Breast epithelium (tissue), 4 donors: Measurements from ENCODE around the gene CAMK2A. TPM values are rescaled to one million over a fixed set of nuclear protein-coding genes. Genes with fewer than 3 reads are reported as not detected.

ENCODE experiments used
- DNase-seq, 2 donors: peaks; one replicate each; pipeline ENCODE4 v3.0.0-alpha.2; 2019; ENCODE audit warnings: low spot score in 2 of 2
- H3K27ac ChIP-seq, 2 donors: fragments of 200-600 bp; sonication (generic) in 1 of 2; one replicate each; pipeline ENCODE4 v1.5.1; 2016 to 2019; ENCODE audit warnings: mild to moderate bottlenecking in 1 of 2
- H3K27me3 ChIP-seq, 2 donors: fragments of 200-600 bp; sonication (generic) in 1 of 2; one replicate each; pipeline versions ENCODE4 v1.5.1 to v1.6.0; 2017 to 2019; ENCODE audit warnings: control low read depth in 1 of 2, mild to moderate bottlenecking in 1 of 2
- H3K36me3 ChIP-seq: fragments of 200-600 bp; one replicate; pipeline ENCODE4 v1.5.1; 2019
- H3K4me1 ChIP-seq, 2 donors: fragments of 200-600 bp; sonication (generic); one replicate each; pipeline ENCODE4 v1.5.1; 2016 to 2019; ENCODE audit warnings: control low read depth in 1 of 2
- H3K4me3 ChIP-seq, 3 donors: fragments of 200-600 bp; sonication (generic); 1 replicate in 2 of 3; 2 replicates in 1 of 3; pipeline ENCODE4 v1.5.1; 2016 to 2019; ENCODE audit warnings: mild to moderate bottlenecking in 3 of 3, moderate library complexity in 2 of 3
- H3K9me3 ChIP-seq, 2 donors: fragments of 200-600 bp; sonication (generic) in 1 of 2; one replicate each; pipeline ENCODE4 v1.5.1; 2016 to 2019; ENCODE audit warnings: control low read depth in 1 of 2
- CTCF ChIP-seq, 3 donors: fragments of 450-650 bp; IDR thresholded peaks; one replicate each; pipeline ENCODE4 v1.5.1; 2016 to 2017; ENCODE audit warnings: antibody characterized with exemption in 3 of 3, mild to moderate bottlenecking in 3 of 3, moderate library complexity in 3 of 3
- POLR2A ChIP-seq: fragments of 450-650 bp; IDR thresholded peaks from one replicate; pipeline ENCODE4 v1.6.1; 2016; ENCODE audit warnings: antibody characterized with exemption, mild to moderate bottlenecking, moderate library complexity
- POLR2AphosphoS5 ChIP-seq, 3 donors: sonication (generic); formaldehyde crosslinking; IDR thresholded peaks; one replicate each; pipeline ENCODE4 v1.6.1; 2017; ENCODE audit warnings: antibody characterized with exemption in 3 of 3
- intact Hi-C: fragments of 100-400 bp; cut with DNase I; formaldehyde crosslinking; loops from one replicate; pipeline ENCODE4 v1.15.1; 2023; ENCODE audit warnings: low total_unique reads
- total RNA-seq, 3 donors: library from RNA; depleted of rRNA; stranded (reverse); fragments of >200 nt; gene quantifications; one replicate each; pipeline ENCODE4 v1.1.0, GENCODE V29; 2016

CAMK2A gene
- total RNA-seq, 3 donors from 2014 or later = under 0.01 TPM; not detected in 2

DNA sequence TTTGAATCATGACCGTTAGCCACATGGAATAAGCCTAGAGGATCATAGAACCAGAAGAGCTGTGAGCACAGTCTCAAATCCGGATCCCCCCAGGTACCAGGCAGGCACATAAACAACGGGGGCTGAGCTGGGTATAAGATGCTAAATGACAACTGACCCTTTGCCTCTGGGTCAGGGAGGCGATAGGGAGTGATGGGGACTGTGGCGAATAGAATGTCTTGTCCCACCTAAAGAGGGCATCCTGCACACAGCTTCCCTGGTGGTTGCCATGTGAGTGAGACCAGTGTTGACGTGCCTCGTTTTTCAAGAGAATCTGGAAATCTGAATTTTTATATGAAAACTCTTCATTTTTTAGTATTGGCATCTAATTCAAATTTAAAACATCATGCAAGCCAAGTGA is 66.1 kb downstream of the CAMK2A start:
- H3K4me1 ChIP-seq = no peaks in the 10 kb centered on the region
- H3K27ac ChIP-seq = no peak overlapping the region
- no peaks in the 10 kb centered on the region for H3K36me3 ChIP-seq
- H3K27me3 ChIP-seq = no peaks in the 10 kb centered on the region
- no peak overlapping the region for H3K4me3 ChIP-seq
- intact Hi-C loops = loop anchor here (5.0 kb wide), 1 partner anchor 576 kb away; no protein-coding TSS in a partner anchor
- no peaks in the 10 kb centered on the region for H3K9me3 ChIP-seq
- DNase-seq = no peak
- TF ChIP-seq POLR2AphosphoS5 (IDR thresholded peaks at IDR 0.05) (no peak), CTCF (IDR thresholded peaks at IDR 0.05) (no peak), POLR2A (no peak)

DNA sequence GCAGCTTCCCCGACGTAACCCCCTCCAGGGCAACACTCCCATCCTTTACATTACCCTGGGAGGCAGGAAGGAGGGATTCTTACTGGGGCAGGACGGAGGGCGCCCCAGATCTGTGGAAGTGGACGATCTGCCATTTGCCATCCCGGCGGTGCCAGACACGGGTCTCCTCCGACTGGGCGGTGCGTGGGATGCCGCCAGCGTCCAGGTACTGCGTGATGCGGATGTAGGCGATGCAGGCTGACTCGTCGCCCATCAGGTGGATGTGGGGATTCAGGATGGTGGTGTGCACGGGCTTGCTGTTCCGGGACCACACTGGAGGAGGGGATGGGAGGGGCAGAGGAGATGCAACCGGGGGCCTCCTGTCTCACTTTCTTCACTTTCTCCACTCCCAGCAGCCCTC is 66.7 kb downstream of the CAMK2A start:
- Histone ChIP-seq H3K9me3 (no peaks in the 10 kb centered on the region), H3K4me3 (no peak overlapping the region), H3K27me3 (no peaks in the 10 kb centered on the region), H3K4me1 (no peaks in the 10 kb centered on the region), H3K36me3 (no peaks in the 10 kb centered on the region), H3K27ac (no peak overlapping the region)
- intact Hi-C loops = loop anchor here (5.0 kb wide), 1 partner anchor 576 kb away; no protein-coding TSS in a partner anchor
- TF ChIP-seq POLR2A (no peak), CTCF (IDR thresholded peaks at IDR 0.05) (no peak), POLR2AphosphoS5 (IDR thresholded peaks at IDR 0.05) (no peak)
- no peak for DNase-seq

DNA sequence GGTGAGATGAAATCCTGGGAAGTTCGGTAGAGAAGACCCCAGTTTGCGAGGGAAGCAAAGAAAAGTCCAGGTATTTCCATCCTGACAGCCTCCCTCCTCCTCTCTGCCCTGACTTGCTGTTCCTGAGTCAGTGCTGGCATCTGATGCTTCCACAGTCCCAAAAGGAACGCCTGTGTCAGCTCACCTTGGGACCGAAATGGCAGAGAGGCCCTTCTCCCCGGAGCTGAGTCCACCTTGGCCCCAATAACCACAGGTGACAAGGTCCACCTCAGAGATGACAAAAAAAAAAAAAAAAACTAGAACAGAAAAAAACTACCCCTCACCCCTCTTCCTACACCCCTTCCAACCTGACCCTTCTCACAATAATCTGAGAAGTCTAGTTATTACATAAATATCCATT is 68.1 kb downstream of the CAMK2A start:
- no peak overlapping the region for H3K27ac ChIP-seq
- no peaks in the 10 kb centered on the region for H3K9me3 ChIP-seq
- no peak for DNase-seq
- no peaks in the 10 kb centered on the region for H3K36me3 ChIP-seq
- H3K4me3 ChIP-seq = no peak overlapping the region
- H3K4me1 ChIP-seq = no peaks in the 10 kb centered on the region
- TF ChIP-seq CTCF (IDR thresholded peaks at IDR 0.05) (no peak), POLR2A (no peak), POLR2AphosphoS5 (IDR thresholded peaks at IDR 0.05) (no peak)
- intact Hi-C loops = loop anchor here (5.0 kb wide), 1 partner anchor 574 kb away; no protein-coding TSS in a partner anchor
- no peaks in the 10 kb centered on the region for H3K27me3 ChIP-seq

DNA sequence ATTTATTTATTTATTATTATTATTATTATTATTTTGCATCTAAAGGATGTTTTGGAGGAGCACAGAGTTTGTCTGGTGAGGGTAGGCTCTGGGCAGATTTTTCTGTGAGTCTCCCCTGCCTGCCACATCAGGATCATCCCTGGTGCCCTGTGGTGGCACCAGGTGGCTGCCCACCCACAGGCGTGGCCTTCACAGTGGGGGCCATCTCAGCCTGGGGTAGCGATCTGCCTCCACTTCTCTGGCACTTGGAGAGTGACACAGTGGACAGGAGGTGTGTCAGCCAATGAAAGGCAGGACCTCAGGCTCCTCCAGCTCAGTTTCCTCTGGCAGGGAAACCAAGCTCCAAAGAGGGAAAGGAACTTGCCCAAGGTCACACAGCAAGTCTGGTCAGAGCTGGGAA is 69.7 kb downstream of the CAMK2A start:
- DNase-seq = no peak
- H3K27me3 ChIP-seq = no peaks in the 10 kb centered on the region
- TF ChIP-seq POLR2AphosphoS5 (IDR thresholded peaks at IDR 0.05) (no peak), CTCF (IDR thresholded peaks at IDR 0.05) (no peak), POLR2A (no peak)
- no peaks in the 10 kb centered on the region for H3K4me1 ChIP-seq
- H3K36me3 ChIP-seq = no peaks in the 10 kb centered on the region
- no peak overlapping the region for H3K4me3 ChIP-seq
- no peak overlapping the region for H3K27ac ChIP-seq
- intact Hi-C loops = loop anchor here (5.0 to 10.0 kb wide), 2 partner anchors 55 to 573 kb away; partner anchors contain the start of gene CDX1
- H3K9me3 ChIP-seq = no peaks in the 10 kb centered on the region

DNA sequence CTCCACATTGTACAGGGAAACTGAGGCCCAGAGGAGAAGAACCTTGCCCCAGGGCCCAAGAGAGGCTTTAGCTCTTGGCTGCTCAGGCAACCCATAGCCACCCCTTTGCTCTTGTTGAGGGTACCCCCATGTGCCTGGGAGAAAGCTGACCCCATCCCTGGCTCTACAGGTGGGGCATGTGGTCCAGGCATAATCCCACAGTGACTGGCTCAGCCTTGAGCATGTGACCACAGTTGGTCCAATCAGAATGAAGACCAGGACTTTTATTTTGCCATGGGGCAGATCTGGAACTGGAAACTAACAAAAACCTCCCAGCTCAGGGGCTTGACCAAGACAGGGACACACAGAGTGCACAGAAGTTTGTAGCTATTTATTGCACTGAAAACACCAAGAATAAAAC is 70.4 kb downstream of the CAMK2A start:
- Histone ChIP-seq H3K9me3 (no peaks in the 10 kb centered on the region), H3K4me1 (no peaks in the 10 kb centered on the region), H3K27ac (no peak overlapping the region), H3K36me3 (no peaks in the 10 kb centered on the region), H3K27me3 (no peaks in the 10 kb centered on the region), H3K4me3 (no peak overlapping the region)
- TF ChIP-seq POLR2AphosphoS5 (IDR thresholded peaks at IDR 0.05) (no peak), CTCF (IDR thresholded peaks at IDR 0.05) (no peak), POLR2A (no peak)
- intact Hi-C loops = loop anchor here (10.0 kb wide), 1 partner anchor 54 kb away; the partner anchor contains the start of gene CDX1
- no peak for DNase-seq
